ENCODE data around the gene THSD4. TPM values are rescaled to one million over a fixed set of nuclear protein-coding genes. Genes with fewer than 3 reads are reported as not detected.

The THSD4 gene
- polyA plus RNA-seq, 10 donors: 17.7 to 40.4 (median 25.8) TPM

GRCh38 chr15:71541746-71542145, 426.5 kb downstream of the THSD4 start:
- DNase-seq: no peak

DNA sequence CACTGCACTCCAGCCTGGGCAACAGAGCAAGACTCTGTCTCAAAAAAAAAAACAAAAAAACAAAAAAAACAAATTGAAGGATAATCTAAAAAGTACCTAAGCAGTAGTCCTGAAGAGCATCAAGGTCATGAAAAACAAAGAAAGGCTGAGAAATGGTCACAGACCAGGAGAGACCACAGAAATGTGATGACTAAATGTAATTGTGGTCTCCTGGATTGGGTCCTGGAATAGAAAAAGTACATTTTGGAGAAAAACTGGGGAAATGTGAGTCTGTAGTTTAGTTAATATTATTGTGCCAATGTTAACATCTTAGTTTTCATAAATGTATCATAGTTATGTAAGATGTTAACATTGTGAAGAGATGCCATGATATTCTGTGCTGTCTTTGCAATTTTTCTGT, 427.6 kb downstream of the THSD4 start:
- no peak for DNase-seq

DNA sequence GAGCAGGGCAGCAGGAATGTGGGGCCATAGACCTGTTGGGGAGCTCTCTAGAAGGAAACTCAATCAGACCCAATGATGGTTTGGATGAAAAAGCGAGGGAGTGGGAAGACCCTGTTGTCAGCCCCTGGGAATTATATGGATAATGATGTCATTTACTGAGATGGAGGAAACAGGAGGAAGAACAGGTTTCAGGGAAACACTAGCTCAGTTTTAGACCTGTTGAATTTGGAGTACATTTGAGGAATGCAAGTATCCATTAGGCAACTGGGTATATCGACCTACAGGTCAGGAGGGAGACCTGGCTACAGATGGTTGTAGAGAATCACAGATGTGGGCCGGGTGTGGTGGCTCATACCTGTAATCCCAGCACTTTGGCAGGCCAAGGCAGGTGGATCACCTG, 428.1 kb downstream of the THSD4 start:
- DNase-seq: no peak

DNA sequence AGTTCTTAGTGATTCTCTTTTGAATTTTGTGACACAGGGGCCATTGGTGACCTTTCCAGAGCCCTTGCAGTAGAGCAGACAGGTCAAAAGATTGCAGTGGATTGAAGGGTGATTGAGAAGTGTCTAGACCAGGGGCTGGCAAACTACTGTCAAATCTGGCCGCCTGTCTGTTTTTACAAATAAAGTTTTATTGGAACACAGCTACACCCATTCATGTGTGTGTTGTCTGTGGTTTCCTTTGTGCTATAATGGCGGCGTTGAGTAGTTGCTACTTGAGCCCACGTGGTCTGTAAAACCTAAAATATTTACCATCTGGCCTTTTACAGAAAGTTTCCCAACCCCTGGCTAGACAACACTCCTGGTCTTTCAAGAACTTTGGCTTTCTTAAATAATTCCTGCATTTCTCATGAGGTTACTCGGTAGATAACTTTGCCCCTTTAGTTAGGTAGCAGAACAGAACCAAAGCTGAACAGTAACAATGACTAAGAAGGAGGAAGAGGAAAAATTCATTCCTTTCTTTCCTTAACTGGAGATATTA, 430.0 kb downstream of the THSD4 start:
- no peak for DNase-seq

- no peak for DNase-seq
Observed at GRCh38 chr15:71545923-71546322, 430.7 kb downstream of the THSD4 start.

DNA sequence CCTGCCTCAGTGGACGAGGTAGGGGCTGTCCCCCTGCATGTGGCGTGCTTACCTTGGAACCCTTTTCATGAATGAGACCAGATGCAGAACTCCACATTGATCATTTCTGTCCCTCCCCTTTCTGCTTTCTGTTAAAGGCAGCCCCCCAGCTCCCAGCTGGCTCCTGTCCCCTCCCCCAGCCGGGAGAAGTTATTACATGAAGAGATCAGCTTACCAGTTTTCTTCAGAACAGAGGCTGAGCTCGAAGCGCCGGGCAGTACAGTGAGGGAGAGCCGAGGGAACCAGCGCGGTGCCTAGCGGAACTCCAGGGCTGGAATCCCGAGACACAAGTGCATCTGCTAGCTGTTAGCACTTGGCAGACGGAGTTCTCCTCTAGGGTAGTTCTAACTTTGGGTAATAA, 431.7 kb downstream of the THSD4 start:
- peak in 2 of 3 donors; percentile 46 to 75 for DNase-seq

DNA sequence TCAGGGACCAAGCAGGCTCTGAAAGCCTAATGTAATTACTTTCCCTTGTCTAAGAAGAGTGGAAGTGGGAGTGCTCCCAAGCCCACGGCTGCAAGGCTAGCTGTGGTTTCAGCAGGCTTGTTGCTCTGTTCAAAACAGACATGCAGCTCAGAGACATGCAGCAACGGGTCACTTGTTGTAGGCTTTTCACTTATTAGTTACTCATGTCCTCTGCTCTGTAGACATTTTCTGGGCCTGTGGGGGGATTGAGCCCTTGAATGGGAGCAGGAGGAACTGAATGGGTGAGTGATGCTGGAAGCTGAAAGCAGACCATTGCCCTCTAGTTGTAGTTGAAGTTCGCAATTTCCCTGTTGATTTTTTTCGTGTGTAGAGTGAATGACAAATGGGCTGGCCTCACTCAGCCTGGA, 433.1 kb downstream of the THSD4 start:
- DNase-seq: peak in 1 of 3 donors; percentile 49

DNA sequence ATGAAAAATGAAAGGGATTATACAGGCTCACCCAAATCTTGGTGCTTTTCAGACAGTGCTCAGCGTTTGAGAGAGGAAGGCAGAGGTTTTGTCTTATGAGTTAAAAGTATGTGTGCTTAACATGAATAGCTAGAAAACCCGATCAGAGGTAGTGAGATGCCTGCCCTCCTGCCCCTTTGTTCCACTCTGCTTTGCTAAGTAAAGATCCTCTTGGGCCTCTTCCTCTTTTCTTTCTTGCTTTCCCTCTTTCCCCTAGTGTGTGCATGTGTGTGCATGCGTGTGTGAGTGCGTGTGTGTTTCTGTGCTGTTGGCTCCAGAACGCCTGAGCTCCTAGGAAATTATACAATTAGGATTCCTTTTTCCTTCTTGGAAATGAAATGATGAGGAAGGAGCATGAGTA, 433.8 kb downstream of the THSD4 start:
- peak in 1 of 3 donors; percentile 26 for DNase-seq

GRCh38 chr15:71549697-71550096, 434.4 kb downstream of the THSD4 start:
- no peak for DNase-seq

DNA sequence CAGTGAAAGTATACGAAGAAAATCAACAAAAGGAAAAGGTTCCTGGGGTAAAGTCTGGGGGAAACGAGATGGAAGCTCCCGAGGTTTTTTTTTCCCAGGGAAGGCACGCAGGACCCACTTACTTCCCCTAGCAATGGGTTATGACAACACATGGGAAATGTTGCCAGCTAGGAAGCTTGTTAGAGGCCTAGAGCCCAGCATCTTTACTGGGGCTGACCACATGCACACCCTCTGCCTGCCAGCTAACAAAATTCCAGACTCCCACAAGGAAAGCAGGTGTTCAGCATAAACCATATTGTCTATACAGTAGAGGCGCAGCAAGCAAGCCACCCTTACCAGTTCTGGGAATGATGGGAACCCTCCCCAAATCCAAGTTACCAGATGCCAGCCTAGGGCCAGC, 436.3 kb downstream of the THSD4 start:
- DNase-seq: no peak

DNA sequence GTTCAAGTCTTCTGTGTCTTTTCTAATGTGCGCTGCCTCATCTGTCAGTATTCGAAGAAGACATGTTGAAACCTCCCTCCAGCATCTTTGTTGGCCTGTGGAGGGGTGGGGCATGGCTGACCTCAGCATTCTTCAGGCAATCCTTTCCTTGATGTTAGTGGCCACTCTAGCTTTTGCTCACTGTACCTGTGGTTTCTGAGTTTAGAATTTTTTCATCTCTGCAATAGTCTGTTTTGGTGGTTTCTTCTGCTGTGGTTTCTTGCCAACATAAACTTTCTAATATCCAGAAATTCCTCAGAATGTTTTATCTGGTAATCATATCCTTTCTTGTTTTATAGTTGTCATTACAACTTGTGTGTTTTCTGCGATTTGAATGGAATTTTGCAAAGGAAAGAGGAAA, 443.8 kb downstream of the THSD4 start:
- DNase-seq: peak in 1 of 3 donors; percentile 67

- DNase-seq: no peak
Observed at GRCh38 chr15:71559616-71560015, 444.3 kb downstream of the THSD4 start.

DNA sequence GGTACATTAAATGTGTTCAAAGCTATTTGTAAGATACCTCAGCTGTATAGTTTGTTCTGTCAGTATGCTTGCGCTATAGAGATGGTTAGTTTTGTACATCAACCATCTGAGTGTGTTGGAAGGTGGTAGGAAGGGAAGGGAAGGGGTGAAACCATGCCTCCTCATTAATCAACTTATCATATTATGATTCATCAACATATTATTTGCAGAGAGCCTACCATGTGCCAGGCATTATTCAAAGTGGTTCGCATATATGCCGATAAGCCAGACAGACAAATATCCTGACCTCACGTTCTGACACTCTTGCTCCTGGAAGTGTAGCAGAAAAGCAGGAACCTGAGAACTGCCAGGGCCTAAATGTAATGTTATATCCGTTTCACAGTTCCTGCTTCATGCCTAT, 447.0 kb downstream of the THSD4 start:
- no peak for DNase-seq

- no peak for DNase-seq
Observed at GRCh38 chr15:71564217-71564616, 448.9 kb downstream of the THSD4 start.

GRCh38 chr15:71565006-71565405, 449.7 kb downstream of the THSD4 start:
- no peak for DNase-seq

DNA sequence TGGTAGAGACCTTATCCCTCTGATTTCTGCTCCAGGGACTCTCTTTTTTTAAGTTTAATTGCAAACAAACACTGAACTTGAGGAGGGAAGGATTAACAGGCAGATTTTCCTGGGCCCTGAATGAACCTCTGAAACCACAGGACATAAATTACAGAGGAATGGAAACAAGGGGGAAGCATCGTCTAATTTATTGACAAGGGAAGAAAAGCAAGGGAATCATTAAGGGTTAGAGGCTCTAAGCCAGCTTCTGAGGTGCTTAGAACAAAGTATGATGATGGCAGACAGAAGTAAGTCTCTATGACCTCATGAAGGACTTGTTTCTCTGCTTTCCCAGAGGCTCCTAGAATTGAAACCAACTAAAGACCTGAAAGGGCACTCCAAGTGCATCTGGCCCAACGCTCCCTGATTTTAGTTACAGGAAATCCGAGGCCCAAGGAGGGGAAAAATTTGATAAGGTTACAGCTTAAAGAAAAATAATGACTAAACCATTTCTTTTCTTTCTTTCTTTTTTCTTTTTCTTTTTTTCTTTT, 450.4 kb downstream of the THSD4 start:
- DNase-seq: peak in 1 of 3 donors; percentile 48

DNA sequence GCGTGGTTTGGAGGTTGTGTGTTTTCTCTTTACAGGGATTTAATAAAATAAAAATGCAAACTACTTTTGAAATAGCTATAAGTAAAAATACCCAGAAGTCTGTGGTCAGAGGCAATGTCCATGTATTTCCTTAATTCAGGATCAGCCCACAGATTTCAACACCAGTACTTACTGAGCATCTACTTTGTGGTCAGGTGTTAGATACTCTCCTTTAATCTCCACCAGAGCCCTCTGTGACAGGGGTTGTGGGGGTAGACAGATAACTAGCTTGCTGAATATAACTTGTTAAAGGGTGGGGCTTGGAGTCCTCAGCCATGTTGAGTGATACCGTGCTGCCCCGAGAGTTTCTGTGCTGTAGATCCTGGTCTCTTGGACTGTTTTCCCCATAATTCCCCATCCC, 451.0 kb downstream of the THSD4 start:
- no peak for DNase-seq

GRCh38 chr15:71567173-71567572, 451.9 kb downstream of the THSD4 start:
- no peak for DNase-seq

DNA sequence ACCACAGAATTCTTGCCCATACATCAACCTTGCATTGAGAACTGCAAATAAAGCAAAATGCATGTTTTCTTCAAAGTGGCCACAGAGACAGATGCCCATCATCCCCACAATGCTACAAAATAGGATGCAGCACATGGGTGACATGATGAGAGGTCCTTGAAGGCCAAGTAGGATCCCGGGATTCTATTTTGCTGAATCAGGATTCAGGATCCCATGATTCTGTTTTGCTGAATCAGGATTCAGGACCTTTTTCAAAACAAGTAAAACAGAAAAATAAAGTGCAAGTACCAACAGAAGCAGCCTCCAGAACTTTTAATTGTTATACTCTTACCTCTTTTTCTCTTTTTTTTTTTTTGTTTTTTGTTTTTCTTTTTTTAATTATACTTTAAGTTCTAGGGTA, 453.0 kb downstream of the THSD4 start:
- DNase-seq: no peak

- no peak for DNase-seq
Observed at GRCh38 chr15:71570736-71571135, 455.5 kb downstream of the THSD4 start.

DNA sequence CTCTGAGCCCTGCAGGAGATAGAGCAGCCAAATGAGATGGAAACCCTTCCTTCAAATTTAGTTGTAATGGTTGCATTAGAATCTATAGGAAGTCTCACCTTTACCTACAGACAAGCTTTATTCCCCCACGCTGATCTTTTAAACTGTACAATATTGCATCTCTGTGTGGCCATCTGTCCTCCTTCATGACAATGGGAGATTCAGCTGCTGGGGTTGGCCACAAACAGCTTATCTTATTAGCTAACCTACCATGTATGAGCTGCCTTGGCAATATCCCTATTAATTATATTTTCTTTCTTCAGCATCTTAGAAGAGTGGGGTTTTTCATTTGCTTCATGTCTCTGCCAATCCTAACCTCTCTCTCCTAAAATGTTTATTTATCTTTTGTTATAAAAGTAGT, 456.4 kb downstream of the THSD4 start:
- no peak for DNase-seq

DNA sequence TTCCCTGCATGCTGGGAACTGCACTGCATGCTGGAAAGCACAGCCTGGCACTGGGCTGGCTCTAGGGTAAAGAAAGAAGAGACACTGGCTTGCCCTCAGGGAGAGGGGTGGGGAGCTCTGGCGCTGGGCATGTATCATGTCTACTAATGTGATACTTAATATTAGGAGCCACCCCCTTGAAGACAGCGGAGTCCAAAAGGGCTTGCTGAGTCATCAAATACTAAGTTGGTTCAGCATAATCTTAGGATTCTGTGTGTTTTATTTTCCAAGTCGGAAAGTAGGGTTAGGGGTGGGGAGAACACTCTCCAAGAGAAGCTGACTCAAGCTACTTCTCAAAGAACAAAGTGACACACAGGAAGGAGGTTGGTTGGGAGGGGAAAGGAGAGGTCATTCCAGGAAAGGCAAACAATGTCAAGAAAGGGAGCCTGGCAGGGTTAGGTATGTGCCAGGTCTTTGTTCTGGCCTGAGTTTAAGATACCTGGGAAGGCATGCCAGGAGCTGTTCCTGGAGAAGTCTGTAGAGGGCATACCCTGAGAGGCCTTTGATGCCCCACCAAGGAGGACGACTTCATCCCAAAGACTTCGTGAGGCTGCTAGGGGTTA, 457.3 kb downstream of the THSD4 start:
- DNase-seq: no peak

DNA sequence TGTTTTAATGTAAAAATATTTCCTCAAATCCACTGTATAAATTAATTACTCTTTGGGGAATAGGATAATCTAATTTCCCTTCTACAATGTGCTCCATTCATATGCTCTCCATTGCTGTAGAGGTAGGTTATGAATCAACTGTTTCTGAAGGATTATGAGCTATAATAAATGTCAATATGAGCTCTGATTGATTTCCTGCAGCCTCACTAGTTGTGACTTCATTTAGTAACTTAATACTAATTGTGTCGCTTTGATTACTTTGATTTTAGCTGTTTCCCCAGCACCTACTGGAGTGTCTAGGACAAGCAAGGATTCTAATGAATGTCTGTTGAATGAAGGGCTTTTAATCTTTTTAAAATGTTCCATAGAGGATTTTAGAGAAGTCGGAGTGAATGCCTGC, 458.3 kb downstream of the THSD4 start:
- no peak for DNase-seq

DNA sequence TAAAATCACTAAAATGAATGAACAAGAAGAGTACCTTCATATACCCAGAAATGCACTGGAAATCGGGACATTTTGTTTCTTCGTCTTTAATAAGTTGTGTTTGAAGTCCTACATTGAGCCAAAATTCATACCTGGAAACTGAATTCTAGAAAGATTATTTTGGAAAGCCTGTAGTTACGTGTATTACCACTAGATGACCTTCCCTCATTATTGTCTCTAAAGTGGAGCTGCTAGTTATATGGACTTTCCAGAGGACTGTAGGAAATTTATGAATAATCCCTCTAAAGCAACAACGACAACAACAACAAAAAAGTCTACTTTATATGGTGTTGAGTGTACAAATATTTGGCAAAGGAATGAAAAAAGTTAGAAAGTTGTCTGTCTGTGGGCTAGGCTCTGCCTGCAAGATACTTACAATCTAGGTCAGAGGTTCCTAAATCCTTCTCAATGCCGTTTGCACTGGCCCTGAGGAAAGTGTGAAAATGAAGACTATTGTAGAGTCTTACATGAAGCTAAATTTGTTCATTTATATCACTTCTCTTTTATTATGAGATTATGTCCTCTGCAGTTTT, 460.3 kb downstream of the THSD4 start:
- no peak for DNase-seq
